ENCODE data around the gene DCLK2.

Gene DCLK2

GRCh38 chr4:150209140-150209829, 131.0 kb downstream of the DCLK2 start:
- in situ Hi-C loops (cut with MboI; ENCODE audit: low sequenced_read_pairs, unreplicated experiment), result no loop called here
- peak; percentile 66 for DNase-seq (ENCODE audit: low spot score)
- peak; percentile 51 for TF ChIP-seq CTCF (IDR thresholded peaks at IDR 0.05; ENCODE audit: borderline replicate concordance, control extremely low read depth, extremely low read depth, insufficient read depth, missing control alignments)

GRCh38 chr4:150211016-150211415, 132.8 kb downstream of the DCLK2 start:
- TF ChIP-seq CTCF (IDR thresholded peaks at IDR 0.05; ENCODE audit: borderline replicate concordance, control extremely low read depth, extremely low read depth, insufficient read depth, missing control alignments), result no peak
- in situ Hi-C loops (cut with MboI; ENCODE audit: low sequenced_read_pairs, unreplicated experiment), result loop anchor here (10.0 kb wide), 1 partner anchor 206 kb away; no protein-coding TSS in a partner anchor
- no peak for DNase-seq (ENCODE audit: low spot score)

GRCh38 chr4:150211799-150212445, 133.7 kb downstream of the DCLK2 start:
- in situ Hi-C loops (cut with MboI; ENCODE audit: low sequenced_read_pairs, unreplicated experiment), result loop anchor here (10.0 kb wide), 1 partner anchor 207 kb away; no protein-coding TSS in a partner anchor

DNA sequence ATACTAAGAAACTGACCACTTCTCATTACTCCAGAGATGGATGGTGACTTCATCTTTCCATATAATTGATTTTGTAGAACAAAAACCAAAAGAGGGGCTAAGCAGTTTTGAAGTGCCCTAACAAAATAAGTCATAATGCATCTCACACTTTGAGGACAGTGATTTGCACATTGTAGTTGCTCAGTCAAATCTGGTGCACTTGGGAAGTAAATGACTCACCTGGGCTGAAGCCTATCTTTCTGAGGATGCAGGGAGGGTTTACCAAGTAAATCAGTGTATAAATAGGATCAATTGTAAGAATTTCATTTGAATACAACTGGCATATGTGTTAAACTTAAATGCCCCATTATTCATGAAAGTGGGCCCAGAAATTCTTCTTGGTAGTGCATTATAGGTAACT, 134.2 kb downstream of the DCLK2 start:
- in situ Hi-C loops (cut with MboI; ENCODE audit: low sequenced_read_pairs, unreplicated experiment), result loop anchor here (10.0 kb wide), 1 partner anchor 208 kb away; no protein-coding TSS in a partner anchor
- no peak for DNase-seq (ENCODE audit: low spot score)
- TF ChIP-seq CTCF (IDR thresholded peaks at IDR 0.05; ENCODE audit: borderline replicate concordance, control extremely low read depth, extremely low read depth, insufficient read depth, missing control alignments), result no peak

More at GRCh38 chr4:150211799-150212445, 133.7 kb downstream of the DCLK2 start:
- no peak for TF ChIP-seq CTCF (IDR thresholded peaks at IDR 0.05; ENCODE audit: borderline replicate concordance, control extremely low read depth, extremely low read depth, insufficient read depth, missing control alignments)
- no peak for DNase-seq (ENCODE audit: low spot score)

GRCh38 chr4:150212927-150213326, 134.7 kb downstream of the DCLK2 start:
- in situ Hi-C loops (cut with MboI; ENCODE audit: low sequenced_read_pairs, unreplicated experiment), result loop anchor here (10.0 kb wide), 1 partner anchor 208 kb away; no protein-coding TSS in a partner anchor
- no peak for TF ChIP-seq CTCF (IDR thresholded peaks at IDR 0.05; ENCODE audit: borderline replicate concordance, control extremely low read depth, extremely low read depth, insufficient read depth, missing control alignments)
- no peak for DNase-seq (ENCODE audit: low spot score)

DNA sequence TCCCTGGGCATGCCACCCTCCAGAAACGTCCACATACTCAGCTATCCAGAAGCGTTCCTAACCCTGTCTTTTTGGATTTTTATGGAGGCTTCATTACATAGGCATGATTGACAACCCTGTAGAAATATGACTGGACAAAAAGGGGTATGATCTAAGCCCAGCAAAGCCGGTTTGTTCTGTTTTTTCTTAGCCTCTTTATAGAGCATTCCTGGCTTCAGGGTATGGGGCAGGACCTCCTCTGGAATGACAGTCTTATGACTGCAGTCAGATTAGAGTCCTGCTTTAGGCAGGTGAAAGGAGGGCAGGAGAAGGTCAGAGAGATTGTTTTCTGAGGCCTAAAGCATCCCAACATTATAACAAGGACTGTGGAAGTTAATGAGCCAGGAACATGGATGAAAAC, 137.4 kb downstream of the DCLK2 start:
- in situ Hi-C loops (cut with MboI; ENCODE audit: low sequenced_read_pairs, unreplicated experiment), result loop anchor here (10.0 kb wide), 1 partner anchor 211 kb away; no protein-coding TSS in a partner anchor
- TF ChIP-seq CTCF (IDR thresholded peaks at IDR 0.05; ENCODE audit: borderline replicate concordance, control extremely low read depth, extremely low read depth, insufficient read depth, missing control alignments), result no peak
- DNase-seq (ENCODE audit: low spot score), result no peak
